Measurements from ENCODE around the gene PGM3. TPM values are rescaled to one million over a fixed set of nuclear protein-coding genes. Genes with fewer than 3 reads are reported as not detected.

Gene PGM3
- polyA plus RNA-seq, 1 donor (not counting 4 experiments of a cell fraction or from before 2014, with no cell fraction given): 32.1 TPM

DNA sequence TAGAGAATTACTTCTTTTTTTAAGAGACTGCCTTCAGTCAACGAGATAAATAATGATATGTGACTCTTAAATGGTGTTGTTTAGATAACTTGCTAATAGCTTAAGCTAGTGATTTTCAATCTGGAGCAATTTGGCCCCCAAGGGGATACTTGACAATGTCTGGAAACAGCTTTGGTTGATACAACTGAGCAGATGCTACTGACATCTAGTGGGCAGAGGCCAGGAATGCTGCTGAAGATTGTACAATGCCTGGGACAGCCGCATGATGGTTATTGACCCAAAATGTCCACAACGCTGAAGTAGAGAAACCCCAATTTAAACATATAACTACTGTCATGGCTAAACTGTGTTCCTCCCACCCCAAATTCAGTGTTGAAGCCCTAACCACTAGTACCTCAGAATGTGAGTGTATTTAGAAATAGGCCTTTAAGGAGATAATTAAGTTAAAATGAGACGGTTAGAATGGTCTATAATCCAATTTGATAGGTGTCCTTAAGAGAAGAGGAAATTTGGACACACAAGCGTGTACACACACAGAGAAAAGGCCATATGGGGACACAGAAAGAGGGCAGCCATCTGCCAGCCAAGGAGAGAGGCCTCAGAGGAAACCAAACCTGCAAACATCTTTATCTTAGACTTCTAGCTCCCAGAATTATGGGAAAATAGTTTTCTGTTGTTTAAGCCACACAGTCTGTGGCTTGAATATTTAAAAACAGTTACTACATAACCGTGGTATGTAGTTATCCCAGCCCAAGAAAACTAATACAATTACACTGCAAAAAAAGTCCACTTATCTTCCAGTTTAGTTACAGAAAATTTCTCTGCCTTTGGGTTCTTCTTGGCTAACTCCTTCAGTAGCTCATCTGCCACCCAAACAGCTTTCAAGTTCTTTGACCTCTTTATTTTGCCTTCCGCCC, 22.3 kb upstream of the PGM3 start:
- Histone ChIP-seq H3K4me1 (ENCODE audit: control insufficient read depth, extremely low read depth, insufficient read depth, low read length) (no peaks in the 10 kb centered on the region), H3K36me3 (ENCODE audit: control insufficient read depth in 2 of 2, extremely low read depth in 1 of 2, insufficient read depth in 2 of 2, low read length in 2 of 2) (peaks cover 4 to 12% of the 10 kb centered on the region in 2 experiments), H3K9ac (ENCODE audit: control insufficient read depth, extremely low read depth, insufficient read depth, low read length) (no peak overlapping the region), H3K27ac (ENCODE audit: control insufficient read depth, insufficient read depth, low read length) (no peak overlapping the region), H3K4me3 (ENCODE audit: control insufficient read depth in 2 of 3, extremely low read depth in 1 of 3, insufficient read depth in 2 of 3, low read depth in 1 of 3, low read length in 3 of 3) (no peak overlapping the region), H3K9me1 (ENCODE audit: control insufficient read depth, extremely low read depth, insufficient read depth, low read length) (no peaks in the 10 kb centered on the region), H2AFZ (ENCODE audit: control insufficient read depth, low read length) (no peak overlapping the region), H3K27me3 (ENCODE audit: control insufficient read depth, extremely low read depth, insufficient read depth, low read length) (no peaks in the 10 kb centered on the region), H3K4me2 (ENCODE audit: control insufficient read depth, extremely low read depth, insufficient read depth, low read depth, low read length) (no peak overlapping the region), H3K79me2 (ENCODE audit: control insufficient read depth, insufficient read depth, low read length) (no peaks in the 10 kb centered on the region), H3K9me3 (ENCODE audit: control insufficient read depth, low read depth, low read length) (no peaks in the 10 kb centered on the region), H4K20me1 (ENCODE audit: control insufficient read depth, extremely low read depth, insufficient read depth, low read length) (no peaks in the 10 kb centered on the region)
- dilution Hi-C loops (cut with MboI; ENCODE audit: extremely low pct_ligation_motif_present, low sequenced_read_pairs): no loop called here
- FAIRE-seq (peak; percentile 88), DNase-seq (ENCODE audit: low read depth, low spot score) (no peak)
- TF ChIP-seq, protein P1, sequence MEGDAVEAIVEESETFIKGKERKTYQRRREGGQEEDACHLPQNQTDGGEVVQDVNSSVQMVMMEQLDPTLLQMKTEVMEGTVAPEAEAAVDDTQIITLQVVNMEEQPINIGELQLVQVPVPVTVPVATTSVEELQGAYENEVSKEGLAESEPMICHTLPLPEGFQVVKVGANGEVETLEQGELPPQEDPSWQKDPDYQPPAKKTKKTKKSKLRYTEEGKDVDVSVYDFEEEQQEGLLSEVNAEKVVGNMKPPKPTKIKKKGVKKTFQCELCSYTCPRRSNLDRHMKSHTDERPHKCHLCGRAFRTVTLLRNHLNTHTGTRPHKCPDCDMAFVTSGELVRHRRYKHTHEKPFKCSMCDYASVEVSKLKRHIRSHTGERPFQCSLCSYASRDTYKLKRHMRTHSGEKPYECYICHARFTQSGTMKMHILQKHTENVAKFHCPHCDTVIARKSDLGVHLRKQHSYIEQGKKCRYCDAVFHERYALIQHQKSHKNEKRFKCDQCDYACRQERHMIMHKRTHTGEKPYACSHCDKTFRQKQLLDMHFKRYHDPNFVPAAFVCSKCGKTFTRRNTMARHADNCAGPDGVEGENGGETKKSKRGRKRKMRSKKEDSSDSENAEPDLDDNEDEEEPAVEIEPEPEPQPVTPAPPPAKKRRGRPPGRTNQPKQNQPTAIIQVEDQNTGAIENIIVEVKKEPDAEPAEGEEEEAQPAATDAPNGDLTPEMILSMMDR (optimal IDR thresholded peaks at IDR 0.05 in 1 of 3, IDR thresholded peaks at IDR 0.05 in 1 of 3, conservative IDR thresholded peaks at IDR 0.05 in 1 of 3; ENCODE audit: extremely low read depth in 1 of 3, insufficient read depth in 2 of 3, low read length in 3 of 3): peak; percentile 80 to 90 (median 81)
- TF ChIP-seq EZH2 (IDR thresholded peaks at IDR 0.05; ENCODE audit: low read length): no peak

DNA sequence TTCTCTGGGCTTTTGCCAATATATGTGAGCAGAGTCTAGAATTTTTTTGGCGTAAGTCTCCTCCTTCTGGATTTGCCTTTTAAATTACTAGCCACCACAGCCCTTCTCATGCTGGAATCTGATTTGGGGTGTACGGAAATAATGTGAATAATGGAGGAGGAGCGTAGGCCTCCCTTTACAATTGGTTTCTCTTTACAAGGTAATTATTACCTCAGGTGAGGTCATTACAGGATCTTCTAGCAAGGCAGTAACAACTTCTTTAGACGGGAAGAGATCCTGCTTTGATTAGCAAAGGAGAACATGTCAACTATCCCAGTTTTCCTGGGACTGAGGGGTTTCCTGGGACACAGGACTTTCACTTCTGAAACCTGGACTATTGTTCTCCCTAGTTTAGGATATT, 9.0 kb upstream of the PGM3 start:
- H3K9ac ChIP-seq (ENCODE audit: control insufficient read depth, extremely low read depth, insufficient read depth, low read length): no peak overlapping the region
- no peak for DNase-seq (ENCODE audit: low read depth, low spot score)
- H3K27me3 ChIP-seq (ENCODE audit: control insufficient read depth, extremely low read depth, insufficient read depth, low read length): no peaks in the 10 kb centered on the region
- H3K79me2 ChIP-seq (ENCODE audit: control insufficient read depth, insufficient read depth, low read length): no peaks in the 10 kb centered on the region
- H3K9me3 ChIP-seq (ENCODE audit: control insufficient read depth, low read depth, low read length): no peaks in the 10 kb centered on the region
- dilution Hi-C loops (cut with MboI; ENCODE audit: extremely low pct_ligation_motif_present, low sequenced_read_pairs): no loop called here
- FAIRE-seq: no peak
- H2AFZ ChIP-seq (ENCODE audit: control insufficient read depth, low read length): no peak overlapping the region
- TF ChIP-seq, protein P1 (optimal IDR thresholded peaks at IDR 0.05 in 1 of 3, IDR thresholded peaks at IDR 0.05 in 1 of 3, conservative IDR thresholded peaks at IDR 0.05 in 1 of 3; ENCODE audit: extremely low read depth in 1 of 3, insufficient read depth in 2 of 3, low read length in 3 of 3): no peak
- no peak for TF ChIP-seq EZH2 (IDR thresholded peaks at IDR 0.05; ENCODE audit: low read length)
- H3K36me3 ChIP-seq (ENCODE audit: control insufficient read depth in 2 of 2, extremely low read depth in 1 of 2, insufficient read depth in 2 of 2, low read length in 2 of 2): no peaks in the 10 kb centered on the region
- H3K4me1 ChIP-seq (ENCODE audit: control insufficient read depth, extremely low read depth, insufficient read depth, low read length): peaks cover 11% of the 10 kb centered on the region
- H4K20me1 ChIP-seq (ENCODE audit: control insufficient read depth, extremely low read depth, insufficient read depth, low read length): no peaks in the 10 kb centered on the region
- H3K4me3 ChIP-seq (ENCODE audit: control insufficient read depth in 2 of 3, extremely low read depth in 1 of 3, insufficient read depth in 2 of 3, low read depth in 1 of 3, low read length in 3 of 3): no peak overlapping the region
- no peaks in the 10 kb centered on the region for H3K9me1 ChIP-seq (ENCODE audit: control insufficient read depth, extremely low read depth, insufficient read depth, low read length)
- H3K27ac ChIP-seq (ENCODE audit: control insufficient read depth, insufficient read depth, low read length): no peak overlapping the region
- H3K4me2 ChIP-seq (ENCODE audit: control insufficient read depth, extremely low read depth, insufficient read depth, low read depth, low read length): no peak overlapping the region

All from keratinocyte (primary cell).